Measurements from ENCODE around the gene ADAM19.

ADAM19 gene

GRCh38 chr5:157535042-157535865 lies 40.3 kb downstream of the ADAM19 start:
- no peak for TF ChIP-seq CTCF (conservative IDR thresholded peaks at IDR 0.05; ENCODE audit: low read length)
- no peak for DNase-seq (ENCODE audit: low read depth)
- no peak overlapping the region for H3K4me3 ChIP-seq (ENCODE audit: low read length)

- DNase-seq (ENCODE audit: low read depth) = no peak
- H3K4me3 ChIP-seq (ENCODE audit: low read length) = no peak overlapping the region
- TF ChIP-seq CTCF (conservative IDR thresholded peaks at IDR 0.05; ENCODE audit: low read length) = no peak
These were observed 42.5 kb downstream of the ADAM19 start for GRCh38 chr5:157533011-157533481.

GRCh38 chr5:157532022-157532421 lies 43.6 kb downstream of the ADAM19 start:
- TF ChIP-seq CTCF (conservative IDR thresholded peaks at IDR 0.05; ENCODE audit: low read length) = no peak
- H3K4me3 ChIP-seq (ENCODE audit: low read length) = no peak overlapping the region

GRCh38 chr5:157530226-157530972 lies 45.2 kb downstream of the ADAM19 start:
- no peak overlapping the region for H3K4me3 ChIP-seq (ENCODE audit: low read length)
- TF ChIP-seq CTCF (conservative IDR thresholded peaks at IDR 0.05; ENCODE audit: low read length) = no peak
- DNase-seq (ENCODE audit: low read depth) = no peak

More at GRCh38 chr5:157532022-157532421, 43.6 kb downstream of the ADAM19 start:
- DNase-seq (ENCODE audit: low read depth) = no peak

GRCh38 chr5:157529002-157529401 lies 46.6 kb downstream of the ADAM19 start:
- DNase-seq (ENCODE audit: low read depth) = no peak
- no peak for TF ChIP-seq CTCF (conservative IDR thresholded peaks at IDR 0.05; ENCODE audit: low read length)
- H3K4me3 ChIP-seq (ENCODE audit: low read length) = no peak overlapping the region

GRCh38 chr5:157528036-157528632 lies 47.4 kb downstream of the ADAM19 start:
- no peak overlapping the region for H3K4me3 ChIP-seq (ENCODE audit: low read length)
- DNase-seq (ENCODE audit: low read depth) = peak; percentile 42
- TF ChIP-seq CTCF (conservative IDR thresholded peaks at IDR 0.05; ENCODE audit: low read length) = no peak
